HG03521 (cell line): ENCODE data around the gene GLG1.
A peak's percentile ranks its signal among the peaks of the same experiment; 100 is the strongest.
"Not testable (repeated sequence)": the region's sequence is repeated elsewhere in the genome, so short reads cannot be mapped to it uniquely, and the experiment has no call there.

Experiments
- ATAC-seq: cut with Tn5 transposase; IDR thresholded peaks from one replicate; pipeline ENCODE4 v1.9.1; 2021; ENCODE audit warnings: mild to moderate bottlenecking, moderate library complexity; ENCODE audit not compliant: unreplicated experiment

GLG1 gene

GRCh38 chr16:74606521-74607309 lies at the start of gene GLG1:
GLG1 (minus strand) TSS chr16:74607114; CDS start chr16:74607094, 20 bp downstream.
- peak; percentile 94 for ATAC-seq

- no peak for ATAC-seq
Observed at GRCh38 chr16:74654536-74655050, 47.7 kb upstream of the GLG1 start.

GRCh38 chr16:74652883-74653282 lies 46.0 kb upstream of the GLG1 start:
- ATAC-seq = not testable (repeated sequence)

GRCh38 chr16:74652249-74652648 lies 45.3 kb upstream of the GLG1 start:
- no peak for ATAC-seq

GRCh38 chr16:74651841-74652240 lies 44.9 kb upstream of the GLG1 start:
- ATAC-seq = no peak

- no peak for ATAC-seq
Observed at GRCh38 chr16:74650966-74651567, 44.2 kb upstream of the GLG1 start.

GRCh38 chr16:74649839-74650504 lies 43.1 kb upstream of the GLG1 start:
- no peak for ATAC-seq

GRCh38 chr16:74641969-74642368 lies 35.1 kb upstream of the GLG1 start:
- no peak for ATAC-seq

GRCh38 chr16:74637742-74638453 lies 31.0 kb upstream of the GLG1 start:
- ATAC-seq = no peak

GRCh38 chr16:74635303-74635702 lies 28.4 kb upstream of the GLG1 start:
- no peak for ATAC-seq

GRCh38 chr16:74633686-74634085 lies 26.8 kb upstream of the GLG1 start:
- no peak for ATAC-seq

- no peak for ATAC-seq
Observed at GRCh38 chr16:74627506-74628220, 20.7 kb upstream of the GLG1 start.

GRCh38 chr16:74626741-74627416 lies 20.0 kb upstream of the GLG1 start:
- no peak for ATAC-seq

GRCh38 chr16:74625500-74626350 lies 18.8 kb upstream of the GLG1 start:
- no peak for ATAC-seq

GRCh38 chr16:74623839-74624235 lies 16.9 kb upstream of the GLG1 start:
- ATAC-seq = no peak

- no peak for ATAC-seq
Observed at GRCh38 chr16:74623214-74623838, 16.4 kb upstream of the GLG1 start.

GRCh38 chr16:74622005-74622404 lies 15.1 kb upstream of the GLG1 start:
- no peak for ATAC-seq

GRCh38 chr16:74617206-74617788 lies 10.4 kb upstream of the GLG1 start:
- ATAC-seq = no peak
